PC-3 (cell line): ENCODE measurements around the gene PABPC1L. TPM values are rescaled to one million over a fixed set of nuclear protein-coding genes. Genes with fewer than 3 reads are reported as not detected.

ENCODE experiments used
- ATAC-seq: fragments of 200-7000 bp; cut with Tn5 transposase; 2 replicates; pipeline ENCODE4 v1.9.1; 2020; ENCODE audit warnings: mild to moderate bottlenecking, moderate library complexity
- BruUV-seq: library from RNA; stranded (reverse); fragments of 400-500 nt; replicated peaks from 2 replicates; lab custom pipeline; 2021; lab: Mats Ljungman, UMichigan
- CTCF ChIA-PET: fragments of 300-600 bp; sonication (Branson Sonifier 250); formaldehyde crosslinking; loops from one replicate; lab custom pipeline; 2022; ENCODE audit warnings: antibody characterized with exemption; lab: Charles Lee
- POLR2A ChIA-PET: fragments of 300-600 bp; sonication (Branson Sonifier 250); formaldehyde crosslinking; loops from one replicate; lab custom pipeline; 2022; ENCODE audit warnings: antibody characterized with exemption; ENCODE audit not compliant: unreplicated experiment; lab: Charles Lee
- DNase-seq: peaks from one replicate; pipeline ENCODE4 v3.0.0-alpha.2; 2015
- H2AFZ ChIP-seq: fragments of 300-600 bp; sonication (generic); 2 replicates; pipeline ENCODE4 v1.6.0; 2016; ENCODE audit warnings: antibody characterized with exemption, low read length
- H3F3A ChIP-seq: fragments of 300-600 bp; sonication (generic); one replicate; pipeline ENCODE4 v1.6.0; 2017; ENCODE audit warnings: antibody characterized with exemption, low read length, control low read depth, mild to moderate bottlenecking; ENCODE audit not compliant: unreplicated experiment
- H3K27ac ChIP-seq: fragments of 300-600 bp; sonication (generic); 2 replicates; pipeline ENCODE4 v1.5.1; 2016; ENCODE audit warnings: mild to moderate bottlenecking, low read length
- H3K27me3 ChIP-seq: fragments of 300-600 bp; sonication (generic); 2 replicates; pipeline ENCODE4 v1.6.1; 2016; ENCODE audit warnings: low read length, mixed read lengths
- H3K36me3 ChIP-seq: fragments of 300-600 bp; sonication (generic); 2 replicates; pipeline ENCODE4 v1.6.1; 2016; ENCODE audit warnings: low read depth, mixed run types, low read length, mixed read lengths
- H3K4me1 ChIP-seq: fragments of 300-600 bp; sonication (generic); 2 replicates; pipeline ENCODE4 v1.5.1; 2016; ENCODE audit warnings: low read length; ENCODE audit not compliant: insufficient read depth
- H3K4me2 ChIP-seq: fragments of 300-600 bp; sonication (generic); 2 replicates; pipeline ENCODE4 v1.6.0; 2016; ENCODE audit warnings: low read length
- H3K4me3 ChIP-seq: fragments of 300-600 bp; sonication (generic); 2 replicates; pipeline ENCODE4 v1.5.1; 2016; ENCODE audit warnings: mild to moderate bottlenecking, low read length, mixed read lengths
- H3K79me2 ChIP-seq: fragments of 300-600 bp; sonication (generic); 2 replicates; pipeline ENCODE4 v1.6.1; 2017; ENCODE audit warnings: low read length, mixed read lengths
- H3K9ac ChIP-seq: fragments of 300-600 bp; sonication (generic); 2 replicates; pipeline ENCODE4 v1.6.0; 2016; ENCODE audit warnings: mild to moderate bottlenecking, low read length
- H3K9me2 ChIP-seq: fragments of 300-600 bp; sonication (generic); replicated peaks from 2 replicates; pipeline ENCODE4 v1.6.1; 2016; ENCODE audit warnings: mixed run types, low read length, mixed read lengths
- H3K9me3 ChIP-seq: fragments of 300-600 bp; sonication (generic); 2 replicates; pipeline ENCODE4 v1.6.1; 2016; ENCODE audit warnings: low read length, mixed read lengths
- H4K20me1 ChIP-seq: fragments of 300-600 bp; sonication (generic); 2 replicates; pipeline ENCODE4 v1.6.1; 2016; ENCODE audit warnings: low read length, mixed read lengths
- CTCF ChIP-seq: fragments of 300-600 bp; sonication (generic); conservative IDR thresholded peaks from 2 replicates; pipeline ENCODE4 v1.5.1; 2017; ENCODE audit warnings: antibody characterized with exemption, low read depth, mild to moderate bottlenecking, low read length
- EZH2 ChIP-seq: fragments of 300-600 bp; sonication (generic); IDR thresholded peaks from one replicate; pipeline ENCODE4 v1.6.1; 2017; ENCODE audit warnings: antibody characterized with exemption, mild to moderate bottlenecking, low read length; ENCODE audit not compliant: unreplicated experiment
- EZH2phosphoT487 ChIP-seq: fragments of 300-600 bp; sonication (generic); IDR thresholded peaks from 2 replicates; pipeline ENCODE4 v1.6.1; 2018; ENCODE audit warnings: mild to moderate bottlenecking, antibody characterized with exemption, low read length, borderline replicate concordance
- intact Hi-C: fragments of 100-400 bp; cut with micrococcal nuclease; formaldehyde crosslinking; loops from 2 replicates; pipeline ENCODE4 v1.9.0; 2023
- total RNA-seq: library from RNA; depleted of rRNA; stranded (reverse); fragments of >200 nt; gene quantifications from 2 replicates; pipeline ENCODE4 v1.2.3, GENCODE V29; 2014

Gene PABPC1L
- total RNA-seq, 1 experiment from 2014 or later, result 32.0 TPM

GRCh38 chr20:44936510-44936909, 26.6 kb downstream of the PABPC1L start:
- no peak overlapping the region for H3K4me2 ChIP-seq

GRCh38 chr20:44938637-44939036, 28.8 kb downstream of the PABPC1L start:
- H3K4me1 ChIP-seq, result no peaks in the 10 kb centered on the region
- H3K27ac ChIP-seq, result no peak overlapping the region
- no peak overlapping the region for H3K4me2 ChIP-seq
- intact Hi-C loops, result no loop called here
- no peaks in the 10 kb centered on the region for H3K27me3 ChIP-seq
- H3K9me3 ChIP-seq, result no peaks in the 10 kb centered on the region
- POLR2A ChIA-PET, result no interaction called here
- TF ChIP-seq EZH2phosphoT487, result no peak
- no peak for TF ChIP-seq EZH2
- no peak for TF ChIP-seq CTCF
- peaks cover 39% of the 10 kb centered on the region for H3K36me3 ChIP-seq
- DNase-seq (no peak), ATAC-seq (0 out of 2 replicates have a peak, but pooled peaks have one; percentile 14)
- no peaks in the 10 kb centered on the region for H3F3A ChIP-seq
- H3K4me3 ChIP-seq, result no peak overlapping the region
- peaks cover 9% of the 10 kb centered on the region; the same call in 1 of the 2 replicates for H4K20me1 ChIP-seq
- H3K9me2 ChIP-seq, result no peaks in the 10 kb centered on the region
- BruUV-seq, result no TSS peak
- no peak overlapping the region for H2AFZ ChIP-seq
- H3K9ac ChIP-seq, result no peak overlapping the region
- H3K79me2 ChIP-seq, result no peaks in the 10 kb centered on the region
- CTCF ChIA-PET, result interaction anchor here (1.0 kb wide), 1 partner anchor 27 kb away, joined by 3 read pairs; no protein-coding TSS in a partner anchor

More at GRCh38 chr20:44936510-44936909, 26.6 kb downstream of the PABPC1L start:
- intact Hi-C loops, result no loop called here
- Histone ChIP-seq H3K27me3 (no peaks in the 10 kb centered on the region), H4K20me1 (no peaks in the 10 kb centered on the region), H3K36me3 (peaks cover 32% of the 10 kb centered on the region), H3K4me1 (no peaks in the 10 kb centered on the region), H3K4me3 (no peak overlapping the region), H3K9me2 (no peaks in the 10 kb centered on the region), H3K79me2 (no peaks in the 10 kb centered on the region), H3K27ac (no peak overlapping the region), H3F3A (no peaks in the 10 kb centered on the region), H3K9ac (no peak overlapping the region), H2AFZ (no peak overlapping the region), H3K9me3 (no peaks in the 10 kb centered on the region)
- CTCF ChIA-PET, result no interaction called here
- POLR2A ChIA-PET, result no interaction called here
- no TSS peak for BruUV-seq
- ATAC-seq, result no peak
- no peak for TF ChIP-seq CTCF
- TF ChIP-seq EZH2, result no peak
- no peak for TF ChIP-seq EZH2phosphoT487
- no peak for DNase-seq

- no peaks in the 10 kb centered on the region for H3K4me1 ChIP-seq
- no peak for ATAC-seq
- TF ChIP-seq CTCF (no peak), EZH2phosphoT487 (no peak), EZH2 (no peak)
- H3K9me3 ChIP-seq, result no peaks in the 10 kb centered on the region
- H3F3A ChIP-seq, result no peaks in the 10 kb centered on the region
- no peak overlapping the region for H2AFZ ChIP-seq
- ChIA-PET CTCF (no interaction called here), POLR2A (interaction anchor here (0.6 kb wide), 1 partner anchor 257 kb away, joined by 25 read pairs; no protein-coding TSS in a partner anchor)
- H4K20me1 ChIP-seq, result peaks cover 11% of the 10 kb centered on the region; the same call in 1 of the 2 replicates
- intact Hi-C loops, result no loop called here
- no peak overlapping the region for H3K27ac ChIP-seq
- no TSS peak for BruUV-seq
- H3K9ac ChIP-seq, result no peak overlapping the region
- no peak overlapping the region for H3K4me2 ChIP-seq
- H3K4me3 ChIP-seq, result no peak overlapping the region
- H3K36me3 ChIP-seq, result peaks cover 62% of the 10 kb centered on the region
- no peak for DNase-seq
- H3K79me2 ChIP-seq, result no peaks in the 10 kb centered on the region
- H3K9me2 ChIP-seq, result no peaks in the 10 kb centered on the region
- no peaks in the 10 kb centered on the region for H3K27me3 ChIP-seq
These were observed 31.3 kb downstream of the PABPC1L start for GRCh38 chr20:44941120-44941691.
